A204.1 (cell line): ENCODE results near the gene SLC35A3.
A peak's percentile ranks its signal among the peaks of the same experiment; 100 is the strongest.
"Not testable (repeated sequence)": the region's sequence is repeated elsewhere in the genome, so short reads cannot be mapped to it uniquely, and the experiment has no call there.

Source experiments
- FAIRE-seq: peaks from 2 replicates; lab custom pipeline; 2012; peaks lifted over from hg19 to GRCh38; lab: Jason Lieb, UNC

The SLC35A3 gene

GRCh38 chr1:99975529-99975928 lies 5.7 kb downstream of the SLC35A3 start:
- no peak for FAIRE-seq

- FAIRE-seq, result not testable (repeated sequence)
These were observed 7.5 kb downstream of the SLC35A3 start for GRCh38 chr1:99977326-99977725.

- no peak for FAIRE-seq
These were observed 8.4 kb downstream of the SLC35A3 start for GRCh38 chr1:99978218-99978617.

- FAIRE-seq, result no peak
These were observed 9.3 kb downstream of the SLC35A3 start for GRCh38 chr1:99979091-99979490.

- peak; percentile 21 for FAIRE-seq
These were observed 11.1 kb downstream of the SLC35A3 start for GRCh38 chr1:99980928-99981327.

- no peak for FAIRE-seq
These were observed 16.9 kb downstream of the SLC35A3 start for GRCh38 chr1:99986656-99987225.

- FAIRE-seq, result no peak
These were observed 18.5 kb downstream of the SLC35A3 start for GRCh38 chr1:99988210-99988765.

GRCh38 chr1:99992044-99992722 lies 22.4 kb downstream of the SLC35A3 start:
- FAIRE-seq, result peak; percentile 47

- no peak for FAIRE-seq
These were observed 23.1 kb downstream of the SLC35A3 start for GRCh38 chr1:99992760-99993467.

- no peak for FAIRE-seq
These were observed 23.7 kb downstream of the SLC35A3 start for GRCh38 chr1:99993468-99993845.

- no peak for FAIRE-seq
These were observed 24.7 kb downstream of the SLC35A3 start for GRCh38 chr1:99994496-99994895.

- no peak for FAIRE-seq
These were observed 27.2 kb downstream of the SLC35A3 start for GRCh38 chr1:99996951-99997350.

GRCh38 chr1:100001462-100001861 lies 31.7 kb downstream of the SLC35A3 start:
- FAIRE-seq, result no peak

GRCh38 chr1:100005424-100005823 lies 35.6 kb downstream of the SLC35A3 start:
- no peak for FAIRE-seq

- no peak for FAIRE-seq
These were observed 36.9 kb downstream of the SLC35A3 start for GRCh38 chr1:100006688-100007087.

- no peak for FAIRE-seq
These were observed 39.7 kb downstream of the SLC35A3 start for GRCh38 chr1:100009458-100009857.

- no peak for FAIRE-seq
These were observed 41.0 kb downstream of the SLC35A3 start for GRCh38 chr1:100010804-100011203.

GRCh38 chr1:100019220-100019619 lies 49.4 kb downstream of the SLC35A3 start:
- no peak for FAIRE-seq

- FAIRE-seq, result no peak
These were observed 53.7 kb downstream of the SLC35A3 start for GRCh38 chr1:100023482-100023881.

GRCh38 chr1:100027212-100027611 lies 57.4 kb downstream of the SLC35A3 start:
- no peak for FAIRE-seq

- FAIRE-seq, result no peak
These were observed 59.0 kb downstream of the SLC35A3 start for GRCh38 chr1:100028765-100029164.

GRCh38 chr1:100034470-100034869 lies 64.7 kb downstream of the SLC35A3 start:
- peak; percentile 64 for FAIRE-seq

- no peak for FAIRE-seq
These were observed 65.4 kb downstream of the SLC35A3 start for GRCh38 chr1:100035214-100035613.
